Measurements from ENCODE around the gene STMP1. TPM values are rescaled to one million over a fixed set of nuclear protein-coding genes. Genes with fewer than 3 reads are reported as not detected.
A peak's percentile ranks its signal among the peaks of the same experiment; 100 is the strongest.
"Not testable (repeated sequence)": the region's sequence is repeated elsewhere in the genome, so short reads cannot be mapped to it uniquely, and the experiment has no call there.

Gene STMP1
- total RNA-seq, 4 donors from 2014 or later = 7.7 to 19.9 (median 11.8) TPM

GRCh38 chr7:135620447-135620846 lies 41.9 kb upstream of the STMP1 start:
- DNase-seq (no peak), ATAC-seq (no peak)
- Histone ChIP-seq H3K9me3 (no peaks in the 10 kb centered on the region), H3K4me1 (no peaks in the 10 kb centered on the region), H3K36me3 (peaks cover 3 to 86% of the 10 kb centered on the region in 2 donors), H3K27ac (no peak overlapping the region), H3K4me3 (no peak overlapping the region), H3K27me3 (no peaks in the 10 kb centered on the region)
- TF ChIP-seq POLR2A (IDR thresholded peaks at IDR 0.05) (no peak), CTCF (IDR thresholded peaks at IDR 0.05 in 4 of 5, conservative IDR thresholded peaks at IDR 0.05 in 1 of 5) (no peak)
- in situ Hi-C loops (cut with MboI; ENCODE audit: low sequenced_read_pairs in 4 of 4) = no loop called here
- intact Hi-C loops (cut with DNase I; ENCODE audit: low total_unique reads) = no loop called here

GRCh38 chr7:135620980-135621850 lies 41.1 kb upstream of the STMP1 start:
- no peak overlapping the region for H3K27ac ChIP-seq
- DNase-seq = no peak
- intact Hi-C loops (cut with DNase I; ENCODE audit: low total_unique reads) = no loop called here

GRCh38 chr7:135634191-135634878 lies 28.0 kb upstream of the STMP1 start:
- Histone ChIP-seq H3K36me3 (peaks cover 0 to 62% of the 10 kb centered on the region in 2 donors), H3K9me3 (no peaks in the 10 kb centered on the region), H3K27me3 (no peaks in the 10 kb centered on the region), H3K27ac (no peak overlapping the region), H3K4me1 (no peaks in the 10 kb centered on the region), H3K4me3 (no peak overlapping the region)
- ATAC-seq (no peak), DNase-seq (no peak)
- no peak for TF ChIP-seq POLR2A (IDR thresholded peaks at IDR 0.05)
- no peak for TF ChIP-seq CTCF (IDR thresholded peaks at IDR 0.05 in 4 of 5, conservative IDR thresholded peaks at IDR 0.05 in 1 of 5)
- intact Hi-C loops (cut with DNase I; ENCODE audit: low total_unique reads) = no loop called here
- in situ Hi-C loops (cut with MboI; ENCODE audit: low sequenced_read_pairs in 4 of 4) = loop anchor here in 1 of 4 donors (25.0 kb wide), 1 partner anchor 347 kb away; no protein-coding TSS in a partner anchor

More at GRCh38 chr7:135620980-135621850, 41.1 kb upstream of the STMP1 start:
- Histone ChIP-seq H3K4me3 (no peak overlapping the region), H3K27me3 (no peaks in the 10 kb centered on the region), H3K36me3 (peaks cover 3 to 88% of the 10 kb centered on the region in 2 donors), H3K4me1 (no peaks in the 10 kb centered on the region), H3K9me3 (no peaks in the 10 kb centered on the region)
- in situ Hi-C loops (cut with MboI; ENCODE audit: low sequenced_read_pairs in 4 of 4) = no loop called here
- ATAC-seq = no peak
- TF ChIP-seq POLR2A (IDR thresholded peaks at IDR 0.05) (no peak), CTCF (IDR thresholded peaks at IDR 0.05 in 4 of 5, conservative IDR thresholded peaks at IDR 0.05 in 1 of 5) (peak; percentile 29 to 79 (median 41))

GRCh38 chr7:135639690-135640089 lies 22.6 kb upstream of the STMP1 start:
- intact Hi-C loops (cut with DNase I; ENCODE audit: low total_unique reads); ATAC-seq; H3K4me1 ChIP-seq; DNase-seq; H3K4me3 ChIP-seq; H3K27me3 ChIP-seq; H3K9me3 ChIP-seq; H3K27ac ChIP-seq: not testable (repeated sequence)
- H3K36me3 ChIP-seq = peaks cover 0 to 58% of the 10 kb centered on the region in 2 donors
- in situ Hi-C loops (cut with MboI; ENCODE audit: low sequenced_read_pairs in 4 of 4) = loop anchor here in 3 of 4 donors (10.0 to 25.0 kb wide), 2 partner anchors 352 to 355 kb away; no protein-coding TSS in a partner anchor

GRCh38 chr7:135644154-135644553 lies 18.2 kb upstream of the STMP1 start:
- Histone ChIP-seq H3K27me3 (no peaks in the 10 kb centered on the region), H3K36me3 (peaks cover 0 to 47% of the 10 kb centered on the region in 2 donors), H3K4me3 (no peak overlapping the region), H3K4me1 (no peaks in the 10 kb centered on the region), H3K27ac (no peak overlapping the region), H3K9me3 (no peaks in the 10 kb centered on the region)
- intact Hi-C loops (cut with DNase I; ENCODE audit: low total_unique reads) = loop anchor here (2.0 kb wide), 1 partner anchor 363 kb away; no protein-coding TSS in a partner anchor
- TF ChIP-seq POLR2A (IDR thresholded peaks at IDR 0.05) = no peak
- no peak for TF ChIP-seq CTCF (IDR thresholded peaks at IDR 0.05 in 4 of 5, conservative IDR thresholded peaks at IDR 0.05 in 1 of 5)
- ATAC-seq (no peak), DNase-seq (no peak)
- in situ Hi-C loops (cut with MboI; ENCODE audit: low sequenced_read_pairs in 4 of 4) = loop anchor here in 3 of 4 donors (10.0 to 25.0 kb wide), 2 partner anchors 357 to 359 kb away; no protein-coding TSS in a partner anchor
